GM23338 (cell line): ENCODE results near the gene TMA7. TPM values are rescaled to one million over a fixed set of nuclear protein-coding genes. Genes with fewer than 3 reads are reported as not detected.
A peak's percentile ranks its signal among the peaks of the same experiment; 100 is the strongest.

ENCODE experiments used
- ATAC-seq: fragments of 200-7000 bp; cut with Tn5 transposase; 3 replicates; pipeline ENCODE4 v1.9.1; 2020
- DNase-seq: peaks from one replicate; pipeline ENCODE4 v3.0.0-alpha.2; 2015; ENCODE audit warnings: low spot score
- H2AFZ ChIP-seq: fragments of 200-600 bp; sonication (generic); 2 replicates; pipeline ENCODE4 v1.8.0; 2016; ENCODE audit warnings: antibody characterized with exemption, mild to moderate bottlenecking, moderate library complexity
- H3F3A ChIP-seq: fragments of 200-600 bp; sonication (generic); replicated peaks from 2 replicates; pipeline ENCODE4 v1.8.0; 2017; ENCODE audit warnings: antibody characterized with exemption, mixed run types, low read depth
- H3K27ac ChIP-seq: fragments of 200-600 bp; sonication (generic); 2 replicates; pipeline ENCODE4 v1.6.1; 2016; ENCODE audit warnings: low read depth
- H3K27me3 ChIP-seq: fragments of 200-600 bp; sonication (generic); 2 replicates; pipeline ENCODE4 v1.8.0; 2016; ENCODE audit warnings: mild to moderate bottlenecking, mixed run types, moderate library complexity; ENCODE audit not compliant: insufficient read depth
- H3K36me3 ChIP-seq: fragments of 200-600 bp; sonication (generic); 2 replicates; pipeline ENCODE4 v1.8.0; 2016; ENCODE audit warnings: mild to moderate bottlenecking; ENCODE audit not compliant: insufficient read depth
- H3K4me1 ChIP-seq: fragments of 200-600 bp; sonication (generic); 2 replicates; pipeline ENCODE4 v1.8.0; 2016; ENCODE audit warnings: mild to moderate bottlenecking, moderate library complexity; ENCODE audit not compliant: insufficient read depth
- H3K4me2 ChIP-seq: fragments of 200-600 bp; sonication (generic); 2 replicates; pipeline ENCODE4 v1.7.1; 2017; ENCODE audit warnings: mixed run types
- H3K4me3 ChIP-seq: fragments of 200-600 bp; sonication (generic); 2 replicates; pipeline ENCODE4 v1.6.1; 2016; ENCODE audit warnings: mixed run types
- H3K79me2 ChIP-seq: fragments of 200-600 bp; sonication (generic); replicated peaks from 2 replicates; pipeline ENCODE4 v1.8.0; 2017; ENCODE audit warnings: mild to moderate bottlenecking; ENCODE audit not compliant: insufficient read depth
- H3K9me2 ChIP-seq: fragments of 200-600 bp; sonication (generic); 2 replicates; pipeline ENCODE4 v1.8.0; 2017; ENCODE audit not compliant: insufficient read depth
- H4K20me1 ChIP-seq: fragments of 200-600 bp; sonication (generic); replicated peaks from 2 replicates; pipeline ENCODE4 v1.8.0; 2017; ENCODE audit warnings: mild to moderate bottlenecking; ENCODE audit not compliant: insufficient read depth
- H3K27ac Mint-ChIP-seq: 2 replicates; pipeline ENCODE4 v1.8.0; 2020; ENCODE audit warnings: inconsistent platforms, mild to moderate bottlenecking, moderate library complexity, mixed read lengths
- H3K27me3 Mint-ChIP-seq: 3 replicates; pipeline ENCODE4 v1.8.0; 2022; ENCODE audit warnings: low read depth, mild to moderate bottlenecking, moderate library complexity, mixed read lengths, inconsistent platforms; ENCODE audit not compliant: insufficient read depth, poor library complexity
- H3K36me3 Mint-ChIP-seq: 3 replicates; pipeline ENCODE4 v1.8.0; 2021; ENCODE audit warnings: low read depth, mild to moderate bottlenecking, inconsistent platforms, moderate library complexity, mixed read lengths
- H3K4me1 Mint-ChIP-seq: 3 replicates; pipeline ENCODE4 v1.8.0; 2020; ENCODE audit warnings: mild to moderate bottlenecking, inconsistent platforms, mixed read lengths
- H3K4me3 Mint-ChIP-seq: 3 replicates; pipeline ENCODE4 v1.8.0; 2021; ENCODE audit warnings: moderate library complexity, mild to moderate bottlenecking, inconsistent platforms, mixed read lengths
- H3K9me3 Mint-ChIP-seq: 3 replicates; pipeline ENCODE4 v1.8.0; 2020; ENCODE audit warnings: moderate library complexity, mild to moderate bottlenecking, inconsistent platforms, mixed read lengths
- ETS1 ChIP-seq: IDR thresholded peaks from 2 replicates; pipeline ENCODE4 v1.6.1; 2016; ENCODE audit warnings: antibody characterized with exemption
- EZH2 ChIP-seq: fragments of 200-600 bp; sonication (generic); IDR thresholded peaks from one replicate; pipeline ENCODE4 v1.8.0; 2017; ENCODE audit warnings: antibody characterized with exemption, mild to moderate bottlenecking, low read depth; ENCODE audit not compliant: unreplicated experiment
- NANOG ChIP-seq: IDR thresholded peaks from 2 replicates; pipeline ENCODE4 v1.6.1; 2016; ENCODE audit warnings: antibody characterized with exemption, borderline replicate concordance
- STAT1 ChIP-seq: IDR thresholded peaks from one replicate; pipeline ENCODE4 v1.6.1; 2016; ENCODE audit warnings: antibody characterized with exemption; ENCODE audit not compliant: unreplicated experiment
- polyA plus RNA-seq: library from polyadenylated mRNA; unstranded; fragments of >200 nt; fragmentation: Nextera tagmentation; extraction: Ambion mirVana; gene quantifications from 2 replicates; pipeline ENCODE4 v1.2.1, GENCODE V29; 2016
- total RNA-seq: library from RNA; depleted of rRNA; stranded (reverse); fragments of >200 nt; shearing (Covaris generic); gene quantifications from 2 replicates; pipeline ENCODE4 v1.2.3, GENCODE V29; 2014
- TF ChIP-seq, protein P1 (sequence below), 2 experiments: fragments of 200-600 bp in 1 of 2; sonication (generic) in 1 of 2; conservative IDR thresholded peaks; 2 replicates each; pipeline versions ENCODE4 v1.5.1 to v1.6.1; 2016 to 2017; ENCODE audit warnings: antibody characterized with exemption in 2 of 2, low read depth in 2 of 2, mild to moderate bottlenecking in 2 of 2, moderate library complexity in 1 of 2
- TF ChIP-seq, protein P2 (sequence below): IDR thresholded peaks from one replicate; pipeline ENCODE4 v1.6.1; 2018; ENCODE audit warnings: antibody characterized with exemption; ENCODE audit not compliant: unreplicated experiment

The TMA7 gene
- total and polyA plus RNA-seq, 2 experiments from 2014 or later: 419 to 2,089 TPM

DNA sequence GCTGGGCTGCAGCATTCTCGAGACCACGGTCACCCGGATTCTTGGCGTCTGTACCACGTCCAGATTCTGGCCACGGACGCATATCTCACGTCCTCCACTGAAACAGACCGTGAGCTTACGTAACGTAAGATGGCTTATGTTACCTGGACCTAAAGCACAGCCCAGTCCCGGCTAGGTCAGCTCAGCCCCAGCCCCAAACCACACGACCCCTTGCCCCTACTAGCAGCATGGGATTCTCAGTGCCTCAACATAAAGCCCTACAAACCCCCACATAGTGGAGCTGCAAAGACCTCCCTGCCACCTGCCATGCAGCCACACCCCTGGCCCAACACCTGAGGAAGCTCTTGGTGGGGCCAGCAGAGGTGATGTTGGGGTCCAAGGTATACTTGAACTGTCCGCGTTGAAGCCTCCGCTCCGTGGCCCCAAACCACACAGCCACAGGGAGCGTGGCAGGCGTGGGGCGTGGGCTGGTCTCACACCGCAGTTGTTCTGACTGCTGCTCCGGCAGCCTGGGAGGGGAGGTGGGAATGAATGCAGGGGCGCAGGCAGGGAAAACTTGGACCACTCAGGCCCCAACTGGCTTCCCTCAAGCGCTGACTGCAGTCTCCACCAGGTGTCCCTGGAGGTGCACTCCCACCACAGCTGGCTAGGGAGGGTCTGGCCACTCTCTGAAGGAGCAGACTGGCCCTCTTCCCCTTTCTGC lies 24.7 kb upstream of the TMA7 start:
- TF ChIP-seq NANOG: no peak
- TF ChIP-seq, protein P1, sequence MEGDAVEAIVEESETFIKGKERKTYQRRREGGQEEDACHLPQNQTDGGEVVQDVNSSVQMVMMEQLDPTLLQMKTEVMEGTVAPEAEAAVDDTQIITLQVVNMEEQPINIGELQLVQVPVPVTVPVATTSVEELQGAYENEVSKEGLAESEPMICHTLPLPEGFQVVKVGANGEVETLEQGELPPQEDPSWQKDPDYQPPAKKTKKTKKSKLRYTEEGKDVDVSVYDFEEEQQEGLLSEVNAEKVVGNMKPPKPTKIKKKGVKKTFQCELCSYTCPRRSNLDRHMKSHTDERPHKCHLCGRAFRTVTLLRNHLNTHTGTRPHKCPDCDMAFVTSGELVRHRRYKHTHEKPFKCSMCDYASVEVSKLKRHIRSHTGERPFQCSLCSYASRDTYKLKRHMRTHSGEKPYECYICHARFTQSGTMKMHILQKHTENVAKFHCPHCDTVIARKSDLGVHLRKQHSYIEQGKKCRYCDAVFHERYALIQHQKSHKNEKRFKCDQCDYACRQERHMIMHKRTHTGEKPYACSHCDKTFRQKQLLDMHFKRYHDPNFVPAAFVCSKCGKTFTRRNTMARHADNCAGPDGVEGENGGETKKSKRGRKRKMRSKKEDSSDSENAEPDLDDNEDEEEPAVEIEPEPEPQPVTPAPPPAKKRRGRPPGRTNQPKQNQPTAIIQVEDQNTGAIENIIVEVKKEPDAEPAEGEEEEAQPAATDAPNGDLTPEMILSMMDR (conservative IDR thresholded peaks at IDR 0.05; ENCODE audit: low read depth in 2 of 2): peak in 1 of 2 experiments; percentile 46; a peak in 3 of 4 replicates
- H3K4me3 Mint-ChIP-seq: no peak overlapping the region

DNA sequence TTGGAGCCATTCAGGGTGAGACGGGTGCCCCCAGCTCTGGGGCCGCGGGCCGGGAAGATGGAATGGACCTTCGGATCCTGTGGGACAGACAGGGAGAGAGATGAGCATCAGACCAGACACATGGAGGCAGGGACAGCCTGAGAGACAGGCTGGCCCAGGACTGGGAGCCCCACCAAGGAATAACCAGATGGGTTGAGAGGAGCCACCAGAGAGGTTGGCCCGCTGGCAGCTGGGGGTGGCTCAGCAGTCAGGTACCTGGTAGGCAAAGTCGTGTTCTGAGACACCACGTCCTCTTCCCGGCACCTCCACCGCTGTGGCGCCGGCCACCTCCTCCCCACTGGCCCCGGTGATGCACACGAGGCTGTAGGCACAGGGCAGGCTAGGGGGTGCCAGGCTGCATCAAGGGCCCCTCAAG lies 24.0 kb upstream of the TMA7 start:
- ATAC-seq (no peak), DNase-seq (no peak)
- peaks cover 83% of the 10 kb centered on the region for H3K36me3 Mint-ChIP-seq
- H3K79me2 ChIP-seq: 0 out of 2 replicates have a peak, but pooled peaks cover 1% of the 10 kb centered on the region
- no peaks in the 10 kb centered on the region for H3K27me3 ChIP-seq
- H3K4me1 Mint-ChIP-seq: no peaks in the 10 kb centered on the region
- no peak overlapping the region for H3K4me2 ChIP-seq
- H3K4me1 ChIP-seq: no peaks in the 10 kb centered on the region
- H2AFZ ChIP-seq: no peak overlapping the region
- H3F3A ChIP-seq: no peaks in the 10 kb centered on the region
- H3K9me2 ChIP-seq: no peaks in the 10 kb centered on the region
- H4K20me1 ChIP-seq: no peaks in the 10 kb centered on the region; the same call in 1 of the 2 replicates
- no peak overlapping the region for H3K4me3 Mint-ChIP-seq
- no peak overlapping the region for H3K27ac ChIP-seq
- peaks cover 15% of the 10 kb centered on the region; the same call in 1 of the 2 replicates for H3K36me3 ChIP-seq
- no peak overlapping the region for H3K27ac Mint-ChIP-seq
- H3K9me3 Mint-ChIP-seq: no peaks in the 10 kb centered on the region
- peaks cover 21% of the 10 kb centered on the region for H3K27me3 Mint-ChIP-seq
- no peak overlapping the region for H3K4me3 ChIP-seq
- TF ChIP-seq ETS1 (no peak), EZH2 (no peak), STAT1 (no peak)
- TF ChIP-seq, protein P1 (conservative IDR thresholded peaks at IDR 0.05; ENCODE audit: low read depth in 2 of 2): no peak
- TF ChIP-seq, protein P2, sequence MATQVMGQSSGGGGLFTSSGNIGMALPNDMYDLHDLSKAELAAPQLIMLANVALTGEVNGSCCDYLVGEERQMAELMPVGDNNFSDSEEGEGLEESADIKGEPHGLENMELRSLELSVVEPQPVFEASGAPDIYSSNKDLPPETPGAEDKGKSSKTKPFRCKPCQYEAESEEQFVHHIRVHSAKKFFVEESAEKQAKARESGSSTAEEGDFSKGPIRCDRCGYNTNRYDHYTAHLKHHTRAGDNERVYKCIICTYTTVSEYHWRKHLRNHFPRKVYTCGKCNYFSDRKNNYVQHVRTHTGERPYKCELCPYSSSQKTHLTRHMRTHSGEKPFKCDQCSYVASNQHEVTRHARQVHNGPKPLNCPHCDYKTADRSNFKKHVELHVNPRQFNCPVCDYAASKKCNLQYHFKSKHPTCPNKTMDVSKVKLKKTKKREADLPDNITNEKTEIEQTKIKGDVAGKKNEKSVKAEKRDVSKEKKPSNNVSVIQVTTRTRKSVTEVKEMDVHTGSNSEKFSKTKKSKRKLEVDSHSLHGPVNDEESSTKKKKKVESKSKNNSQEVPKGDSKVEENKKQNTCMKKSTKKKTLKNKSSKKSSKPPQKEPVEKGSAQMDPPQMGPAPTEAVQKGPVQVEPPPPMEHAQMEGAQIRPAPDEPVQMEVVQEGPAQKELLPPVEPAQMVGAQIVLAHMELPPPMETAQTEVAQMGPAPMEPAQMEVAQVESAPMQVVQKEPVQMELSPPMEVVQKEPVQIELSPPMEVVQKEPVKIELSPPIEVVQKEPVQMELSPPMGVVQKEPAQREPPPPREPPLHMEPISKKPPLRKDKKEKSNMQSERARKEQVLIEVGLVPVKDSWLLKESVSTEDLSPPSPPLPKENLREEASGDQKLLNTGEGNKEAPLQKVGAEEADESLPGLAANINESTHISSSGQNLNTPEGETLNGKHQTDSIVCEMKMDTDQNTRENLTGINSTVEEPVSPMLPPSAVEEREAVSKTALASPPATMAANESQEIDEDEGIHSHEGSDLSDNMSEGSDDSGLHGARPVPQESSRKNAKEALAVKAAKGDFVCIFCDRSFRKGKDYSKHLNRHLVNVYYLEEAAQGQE: no peak

More for the DNA sequence above, 24.7 kb upstream of the TMA7 start:
- Histone ChIP-seq H3K4me2 (no peak overlapping the region), H4K20me1 (no peaks in the 10 kb centered on the region; the same call in 1 of the 2 replicates), H3K79me2 (no peaks in the 10 kb centered on the region), H3K27ac (no peak overlapping the region), H3K4me3 (no peak overlapping the region), H3K4me1 (no peaks in the 10 kb centered on the region), H3K9me2 (no peaks in the 10 kb centered on the region), H3F3A (no peaks in the 10 kb centered on the region), H2AFZ (no peak overlapping the region), H3K27me3 (no peaks in the 10 kb centered on the region), H3K36me3 (peaks cover 15% of the 10 kb centered on the region; the same call in 1 of the 2 replicates)
- Mint-ChIP-seq H3K27me3 (peaks cover 21% of the 10 kb centered on the region), H3K4me1 (no peaks in the 10 kb centered on the region), H3K36me3 (peaks cover 85% of the 10 kb centered on the region), H3K9me3 (no peaks in the 10 kb centered on the region), H3K27ac (no peak overlapping the region)
- ATAC-seq (peak; percentile 58), DNase-seq (peak; percentile 44)
